NCI-H128 (cell line): Measurements from ENCODE around the gene P3R3URF.

Source experiments
- DNase-seq: peaks from one replicate; lab custom pipeline; 2025; ENCODE audit not compliant: unreplicated experiment; lab: John Stamatoyannopoulos, UW

P3R3URF gene

GRCh38 chr1:46194641-46195193 is 18.4 kb upstream of the P3R3URF start:
- no peak for DNase-seq

- DNase-seq: no peak
Observed at GRCh38 chr1:46193984-46194570, 17.8 kb upstream of the P3R3URF start.

- no peak for DNase-seq
Observed at GRCh38 chr1:46193285-46193684, 17.0 kb upstream of the P3R3URF start.

- DNase-seq: no peak
Observed at GRCh38 chr1:46192171-46192570, 15.9 kb upstream of the P3R3URF start.

- no peak for DNase-seq
Observed at GRCh38 chr1:46191033-46191701, 14.9 kb upstream of the P3R3URF start.

DNA sequence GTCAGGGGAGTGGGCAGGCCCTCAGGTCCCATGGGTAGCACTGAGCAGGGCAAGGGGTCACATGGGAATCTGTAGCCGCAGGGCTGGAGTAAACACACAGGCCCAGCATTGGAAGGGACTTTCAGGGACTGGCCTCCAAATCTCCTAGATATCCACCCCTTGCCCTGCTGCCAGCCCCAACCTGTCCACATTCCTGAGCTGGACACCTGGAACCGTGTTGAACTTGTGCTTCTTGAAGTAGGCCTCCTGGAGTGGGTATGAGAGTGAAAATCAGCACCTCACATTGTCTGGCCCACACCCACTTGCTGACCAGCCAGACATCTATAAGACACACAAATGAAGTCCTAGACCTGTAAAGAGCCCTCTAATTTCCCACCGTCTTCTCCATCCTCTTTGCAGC is 14.3 kb upstream of the P3R3URF start:
- DNase-seq: no peak

- DNase-seq: no peak
Observed at GRCh38 chr1:46188295-46189030, 12.2 kb upstream of the P3R3URF start.

GRCh38 chr1:46187106-46187869 is 11.0 kb upstream of the P3R3URF start:
- no peak for DNase-seq

DNA sequence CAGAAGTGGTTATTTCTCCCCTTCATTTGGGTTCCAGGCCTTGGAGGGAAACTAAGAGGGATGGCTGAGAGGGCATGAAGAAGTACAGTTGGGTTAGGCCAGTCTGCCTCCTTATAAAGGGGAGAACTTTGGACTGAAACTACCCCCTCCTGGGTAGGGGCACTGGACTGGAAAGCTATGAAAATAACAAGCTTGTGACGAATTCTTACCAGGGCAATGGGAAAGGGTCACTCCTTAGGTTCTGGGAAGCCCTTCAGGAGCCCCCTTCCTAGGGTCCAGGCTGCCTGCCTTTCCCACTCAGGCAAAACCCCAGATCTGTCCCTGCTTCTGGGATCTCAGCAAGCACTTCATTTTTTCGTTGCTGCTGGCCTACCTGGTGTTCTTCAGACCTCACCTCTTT is 9.8 kb upstream of the P3R3URF start:
- no peak for DNase-seq

DNA sequence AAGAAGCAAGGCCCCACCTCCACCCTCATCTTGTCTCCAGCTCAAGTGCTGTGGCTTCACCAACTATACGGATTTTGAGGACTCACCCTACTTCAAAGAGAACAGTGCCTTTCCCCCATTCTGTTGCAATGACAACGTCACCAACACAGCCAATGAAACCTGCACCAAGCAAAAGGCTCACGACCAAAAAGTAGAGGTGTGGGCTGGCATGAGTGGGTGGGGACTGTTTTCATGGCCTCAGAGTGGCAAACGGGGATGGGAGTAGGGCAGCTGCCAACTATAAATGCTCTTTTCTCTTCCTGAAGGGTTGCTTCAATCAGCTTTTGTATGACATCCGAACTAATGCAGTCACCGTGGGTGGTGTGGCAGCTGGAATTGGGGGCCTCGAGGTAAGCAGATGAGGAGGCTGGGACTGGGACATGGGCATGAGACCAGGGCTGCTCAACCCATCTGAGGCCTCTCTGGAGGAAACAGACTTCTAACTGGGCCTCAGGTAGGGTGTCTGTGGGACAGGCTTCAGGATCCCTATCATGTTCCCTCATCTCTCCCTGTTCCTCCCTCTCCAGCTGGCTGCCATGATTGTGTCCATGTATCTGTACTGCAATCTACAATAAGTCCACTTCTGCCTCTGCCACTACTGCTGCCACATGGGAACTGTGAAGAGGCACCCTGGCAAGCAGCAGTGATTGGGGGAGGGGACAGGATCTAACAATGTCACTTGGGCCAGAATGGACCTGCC is 8.8 kb upstream of the P3R3URF start:
- no peak for DNase-seq

DNA sequence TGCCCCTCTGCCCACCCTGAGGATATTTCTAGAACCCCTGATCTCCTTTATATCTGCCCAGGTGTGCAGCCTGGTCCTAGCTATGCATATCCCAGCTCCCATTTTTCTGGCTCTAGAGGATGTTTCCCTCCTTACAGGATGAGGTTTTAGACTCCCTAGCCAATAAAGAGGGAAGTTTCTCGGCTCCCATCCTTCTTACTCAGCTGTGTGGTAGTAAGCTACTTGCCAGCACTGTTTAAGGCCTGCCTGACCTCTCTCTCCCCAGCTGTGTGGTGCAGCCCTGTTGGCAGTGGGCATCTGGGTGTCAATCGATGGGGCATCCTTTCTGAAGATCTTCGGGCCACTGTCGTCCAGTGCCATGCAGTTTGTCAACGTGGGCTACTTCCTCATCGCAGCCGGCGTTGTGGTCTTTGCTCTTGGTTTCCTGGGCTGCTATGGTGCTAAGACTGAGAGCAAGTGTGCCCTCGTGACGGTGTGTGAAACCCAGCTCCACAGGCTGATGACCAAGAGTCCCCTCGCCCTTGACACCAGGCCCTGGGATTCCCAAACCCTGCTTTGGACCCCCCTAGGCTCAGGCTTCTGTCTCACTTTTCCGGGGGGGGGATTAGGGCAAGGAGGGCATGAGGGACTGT is 7.8 kb upstream of the P3R3URF start:
- DNase-seq: no peak

GRCh38 chr1:46183079-46183847 is 7.0 kb upstream of the P3R3URF start:
- DNase-seq: peak; percentile 68

DNA sequence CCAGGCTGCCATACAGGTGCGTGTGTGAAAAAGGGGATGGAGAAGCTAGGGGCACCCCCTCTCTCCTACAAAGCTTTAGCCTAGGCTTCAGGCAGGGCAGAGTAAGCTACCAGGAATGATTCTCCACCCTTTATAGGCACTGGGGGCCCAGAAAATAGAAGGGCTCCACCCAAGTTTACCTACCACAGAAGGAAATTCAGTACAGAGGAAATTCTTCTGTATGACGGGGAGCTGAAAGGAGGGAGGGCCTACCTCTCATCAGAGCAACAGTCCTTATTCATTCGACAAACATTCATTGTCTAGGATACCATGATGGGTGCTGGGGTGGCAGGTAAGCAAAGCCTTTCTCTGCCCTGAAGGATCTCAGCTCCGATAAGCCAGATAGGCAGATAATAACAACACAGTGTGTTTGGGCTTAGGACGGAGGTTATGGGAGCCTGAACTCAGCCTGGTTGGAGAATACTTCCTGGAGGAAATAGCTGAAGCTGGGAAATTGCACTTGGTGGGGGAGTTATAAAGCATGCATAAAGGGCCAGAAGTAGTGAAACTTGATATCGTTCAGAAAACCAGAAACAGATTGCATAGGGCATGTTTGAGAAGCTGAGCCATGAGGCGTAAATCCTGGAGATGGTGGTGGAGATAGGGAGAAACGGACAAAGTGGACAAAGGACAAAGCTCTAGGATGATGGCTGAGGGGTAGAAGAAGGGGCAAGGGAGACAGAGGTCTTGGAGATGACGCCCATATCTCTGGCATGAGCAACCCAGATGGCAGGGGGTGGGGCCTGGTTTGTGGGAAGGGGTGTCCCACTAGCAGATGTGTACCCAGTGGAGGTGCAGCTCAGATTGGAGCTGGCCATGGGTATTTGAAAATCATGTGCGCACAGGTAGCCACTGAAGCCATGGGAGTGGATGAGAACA is 5.3 kb upstream of the P3R3URF start:
- no peak for DNase-seq

GRCh38 chr1:46180082-46180616 is 3.9 kb upstream of the P3R3URF start:
- DNase-seq: peak; percentile 57

- DNase-seq: peak; percentile 86
Observed at GRCh38 chr1:46179138-46180081, 3.1 kb upstream of the P3R3URF start.

- DNase-seq: no peak
Observed at GRCh38 chr1:46175243-46175642, 1.0 kb downstream of the P3R3URF start.
